GM10266 (cell line): ENCODE data around the gene HOXB6.
A peak's percentile ranks its signal among the peaks of the same experiment; 100 is the strongest.

ENCODE experiments used
- DNase-seq: peaks from one replicate; pipeline ENCODE4 v3.0.0; 2012; ENCODE audit errors: extremely low spot score
- TF ChIP-seq, protein P1 (sequence below): IDR thresholded peaks from 2 replicates; pipeline ENCODE4 v1.5.1; 2012; ENCODE audit warnings: mild to moderate bottlenecking, low read depth; ENCODE audit not compliant: control insufficient read depth, insufficient read depth; ENCODE audit errors: missing control alignments

HOXB6 gene

GRCh38 chr17:48604770-48605329, at the start of gene HOXB6:
Gene HOXB6, minus strand, starts transcription at chr17:48604986. Its CDS starts 6,836 bp downstream, at chr17:48598150.
- DNase-seq, result no peak
- TF ChIP-seq, protein P1, sequence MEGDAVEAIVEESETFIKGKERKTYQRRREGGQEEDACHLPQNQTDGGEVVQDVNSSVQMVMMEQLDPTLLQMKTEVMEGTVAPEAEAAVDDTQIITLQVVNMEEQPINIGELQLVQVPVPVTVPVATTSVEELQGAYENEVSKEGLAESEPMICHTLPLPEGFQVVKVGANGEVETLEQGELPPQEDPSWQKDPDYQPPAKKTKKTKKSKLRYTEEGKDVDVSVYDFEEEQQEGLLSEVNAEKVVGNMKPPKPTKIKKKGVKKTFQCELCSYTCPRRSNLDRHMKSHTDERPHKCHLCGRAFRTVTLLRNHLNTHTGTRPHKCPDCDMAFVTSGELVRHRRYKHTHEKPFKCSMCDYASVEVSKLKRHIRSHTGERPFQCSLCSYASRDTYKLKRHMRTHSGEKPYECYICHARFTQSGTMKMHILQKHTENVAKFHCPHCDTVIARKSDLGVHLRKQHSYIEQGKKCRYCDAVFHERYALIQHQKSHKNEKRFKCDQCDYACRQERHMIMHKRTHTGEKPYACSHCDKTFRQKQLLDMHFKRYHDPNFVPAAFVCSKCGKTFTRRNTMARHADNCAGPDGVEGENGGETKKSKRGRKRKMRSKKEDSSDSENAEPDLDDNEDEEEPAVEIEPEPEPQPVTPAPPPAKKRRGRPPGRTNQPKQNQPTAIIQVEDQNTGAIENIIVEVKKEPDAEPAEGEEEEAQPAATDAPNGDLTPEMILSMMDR, result no peak

- TF ChIP-seq, protein P1, result no peak
- no peak for DNase-seq
Observed at GRCh38 chr17:48649741-48650140, 45.0 kb upstream of the HOXB6 start.

GRCh38 chr17:48647963-48648245, 43.1 kb upstream of the HOXB6 start:
- no peak for DNase-seq
- TF ChIP-seq, protein P1, result no peak

DNA sequence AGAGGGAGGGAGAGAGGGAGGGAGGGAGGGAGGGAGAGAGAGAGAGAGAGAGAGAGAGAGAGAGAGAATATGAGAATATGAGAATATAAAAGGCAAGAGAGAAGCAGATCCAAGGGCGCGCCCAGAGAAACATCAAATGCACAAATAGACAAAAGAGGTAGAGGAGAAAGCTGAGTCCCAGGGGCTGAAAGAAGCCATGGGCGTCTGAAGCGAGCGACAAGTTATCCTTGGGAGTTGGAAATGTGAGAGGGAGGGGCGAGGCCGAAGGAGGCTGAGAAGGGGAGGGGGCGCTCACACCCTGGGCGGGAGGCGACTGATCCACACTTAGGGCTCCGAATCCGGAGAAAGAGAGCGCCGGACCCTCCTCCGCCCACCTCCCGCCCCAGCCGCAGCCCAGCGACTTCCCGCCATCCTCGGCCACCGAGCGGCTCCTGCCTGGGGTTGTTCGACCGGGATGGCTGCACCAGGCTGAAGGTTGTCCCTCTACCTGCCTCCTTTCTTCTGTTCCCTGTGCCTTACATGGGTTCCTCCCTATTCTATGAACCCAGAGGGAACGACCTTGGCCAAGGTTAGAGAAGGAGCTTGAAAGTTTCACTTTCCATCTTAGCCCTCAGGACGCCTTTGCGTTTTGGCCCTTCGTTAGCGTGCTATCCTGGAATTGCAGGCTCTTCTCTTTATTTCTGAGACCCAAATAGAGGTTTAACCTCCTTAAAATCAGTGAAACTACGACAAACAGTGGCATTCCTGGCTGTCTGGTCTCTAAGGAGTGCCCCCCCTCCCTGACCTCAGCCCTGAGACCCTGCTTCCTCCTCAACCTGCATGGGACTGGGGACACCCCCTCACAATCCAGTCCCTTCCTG, 42.5 kb upstream of the HOXB6 start:
- DNase-seq, result peak; percentile 45
- TF ChIP-seq, protein P1, result no peak

DNA sequence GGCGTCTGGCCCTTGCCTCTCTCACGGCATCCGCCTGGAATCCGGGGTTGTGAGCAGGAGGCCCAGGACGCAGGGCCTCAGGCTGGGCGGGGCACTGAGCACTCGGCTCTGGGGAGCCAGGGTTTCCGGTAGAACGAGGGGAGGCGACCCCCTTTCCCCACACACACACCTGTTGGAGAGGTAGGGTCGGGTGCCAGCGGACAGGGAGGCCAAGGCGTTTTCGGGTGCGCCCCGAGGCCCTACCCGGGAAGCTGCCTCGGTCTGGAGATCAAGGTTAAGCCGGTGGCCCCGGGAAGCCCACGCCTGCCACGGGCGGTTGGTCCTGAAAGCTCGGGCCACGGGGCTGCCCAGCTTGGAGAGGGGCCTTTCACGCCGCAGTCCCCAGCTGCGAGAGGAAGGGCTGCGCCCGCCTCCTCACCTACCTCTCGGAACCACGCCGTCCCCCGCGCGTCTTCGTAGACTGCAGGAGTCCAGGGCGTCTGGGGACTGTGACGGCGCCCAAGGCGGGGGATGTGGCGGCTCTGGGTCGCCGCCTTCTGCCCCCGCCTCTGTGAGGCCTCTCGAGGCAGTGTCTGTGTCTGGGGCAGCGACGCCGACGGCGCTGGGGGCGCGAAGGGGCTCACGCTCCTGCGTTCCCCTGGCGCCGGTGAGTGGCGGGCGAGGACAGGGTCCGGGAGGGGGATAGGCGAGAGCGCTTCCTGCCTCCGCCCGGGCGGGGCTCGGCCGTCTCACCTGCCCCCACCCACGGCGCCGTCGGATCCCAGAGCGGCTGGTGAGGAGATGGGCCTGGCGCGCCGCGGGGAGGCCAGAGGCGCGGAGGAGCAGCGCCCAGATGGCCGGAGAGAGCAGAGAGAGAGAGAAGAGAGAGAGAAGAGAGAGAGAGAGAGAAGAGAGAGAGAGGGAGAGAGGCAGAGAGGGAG, 41.7 kb upstream of the HOXB6 start:
- TF ChIP-seq, protein P1, result no peak
- DNase-seq, result peak; percentile 40

DNA sequence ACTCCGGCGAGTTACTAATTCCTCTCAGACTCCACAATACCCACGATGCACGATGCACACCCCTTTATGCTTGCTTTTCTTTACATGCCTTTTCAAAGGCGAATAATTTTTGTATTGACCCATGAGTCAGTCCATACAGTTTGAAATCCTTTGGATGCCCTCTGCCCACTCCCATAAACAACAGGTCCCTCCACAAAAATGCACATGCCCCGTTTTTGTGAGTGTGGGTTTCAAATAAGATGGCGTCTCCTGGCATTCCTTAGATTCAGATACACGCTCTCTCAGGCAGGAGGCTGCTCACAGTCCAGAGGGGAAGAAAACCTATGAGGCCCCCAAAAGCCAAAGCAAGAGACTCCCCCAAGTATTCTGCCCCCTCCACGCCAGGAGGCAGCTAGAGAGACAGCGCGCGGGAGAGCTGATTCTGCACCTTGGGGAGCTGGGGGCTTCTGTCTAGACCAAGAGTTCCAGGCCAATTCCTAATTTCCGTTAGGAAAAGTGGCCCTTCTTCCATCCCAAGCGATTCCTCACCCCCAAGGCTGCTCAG, 40.9 kb upstream of the HOXB6 start:
- peak; percentile 16 for DNase-seq

More for the DNA sequence above, 40.9 kb upstream of the HOXB6 start:
- TF ChIP-seq, protein P1, result no peak
